Kidney epithelial cell (primary cell): ENCODE measurements around the gene SLC5A6. TPM values are rescaled to one million over a fixed set of nuclear protein-coding genes. Genes with fewer than 3 reads are reported as not detected.

ENCODE experiments used
- DNase-seq: peaks from one replicate; pipeline ENCODE4 v3.0.0-alpha.2; 2010; ENCODE audit warnings: low read depth
- H3K27me3 ChIP-seq: 2 replicates; pipeline ENCODE4 v1.6.0; 2011; ENCODE audit warnings: low read length; ENCODE audit not compliant: control insufficient read depth, insufficient read depth
- H3K36me3 ChIP-seq: 2 replicates; pipeline ENCODE4 v1.5.1; 2011; ENCODE audit warnings: low read length; ENCODE audit not compliant: control insufficient read depth, insufficient read depth
- H3K4me3 ChIP-seq: 2 replicates; pipeline ENCODE4 v1.5.1; 2011; ENCODE audit warnings: low read depth, mild to moderate bottlenecking, control low read depth, low read length
- CTCF ChIP-seq: IDR thresholded peaks from 2 replicates; pipeline ENCODE4 v1.5.1; 2011; ENCODE audit warnings: mild to moderate bottlenecking, moderate library complexity, low read length, control low read depth, inconsistent platforms; ENCODE audit not compliant: insufficient read depth, poor library complexity, severe bottlenecking
- total RNA-seq: library from RNA; depleted of rRNA; stranded (reverse); fragments of >200 nt; gene quantifications from 2 replicates; pipeline ENCODE4 v1.2.3, GENCODE V29; 2015

The SLC5A6 gene
- total RNA-seq = 52.1 and 67.7 TPM in 2 replicates

DNA sequence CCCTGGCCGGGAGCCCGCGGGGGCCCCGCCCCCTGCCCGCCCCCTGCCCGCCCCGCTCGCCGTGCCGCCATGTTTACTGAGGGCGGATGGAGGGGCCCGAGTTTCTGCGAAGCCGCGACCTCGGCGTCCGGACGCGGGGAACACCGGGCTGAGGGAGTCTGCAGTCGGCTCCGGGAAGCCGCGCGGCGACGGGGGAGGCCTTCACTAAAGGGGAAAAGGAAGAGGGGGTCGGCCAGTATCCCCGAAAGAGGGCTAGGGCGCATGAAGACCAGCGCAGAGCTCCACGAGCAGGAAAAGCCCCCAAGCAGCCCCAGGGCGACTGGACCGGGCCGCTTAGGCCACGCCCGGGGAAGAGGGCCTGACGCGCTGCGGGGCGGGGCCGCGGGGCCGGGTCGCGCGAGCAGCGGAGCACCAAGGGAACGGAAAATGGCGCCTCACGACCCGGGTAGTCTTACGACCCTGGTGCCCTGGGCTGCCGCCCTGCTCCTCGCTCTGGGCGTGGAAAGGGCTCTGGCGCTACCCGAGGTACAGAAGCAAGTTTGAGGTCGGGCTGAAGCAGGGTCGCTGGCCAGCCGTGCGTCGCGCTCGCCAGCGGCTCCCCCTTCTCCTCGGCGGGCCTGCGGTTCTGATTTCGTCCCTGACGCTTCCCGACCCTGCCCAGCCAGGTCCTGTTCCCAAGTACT, at the start of gene SLC5A6, which contains the start of gene ATRAID:
SLC5A6 (minus strand) TSS at position 326 of the 683 bp plus-strand sequence. CDS start 4,618 bp downstream, outside the sequence.
ATRAID (plus strand) TSS at position 99 of the 683 bp plus-strand sequence; CDS start at position 427, 328 bp downstream.
- no peak for TF ChIP-seq CTCF
- Histone ChIP-seq H3K4me3 (peak within 1 kb of the TSS; percentile 73), H3K36me3 (no peaks in the 10 kb centered on the region), H3K27me3 (no peaks in the 10 kb centered on the region)
- no peak for DNase-seq

- Histone ChIP-seq H3K36me3 (no peaks in the 10 kb centered on the region), H3K27me3 (peaks cover 84% of the 10 kb centered on the region), H3K4me3 (no peak overlapping the region)
- no peak for DNase-seq
- no peak for TF ChIP-seq CTCF
These were observed 49.3 kb upstream of the SLC5A6 start for GRCh38 chr2:27261241-27261925.

GRCh38 chr2:27258051-27258450, 46.0 kb upstream of the SLC5A6 start:
- Histone ChIP-seq H3K27me3 (peaks cover 68% of the 10 kb centered on the region), H3K36me3 (no peaks in the 10 kb centered on the region)

DNA sequence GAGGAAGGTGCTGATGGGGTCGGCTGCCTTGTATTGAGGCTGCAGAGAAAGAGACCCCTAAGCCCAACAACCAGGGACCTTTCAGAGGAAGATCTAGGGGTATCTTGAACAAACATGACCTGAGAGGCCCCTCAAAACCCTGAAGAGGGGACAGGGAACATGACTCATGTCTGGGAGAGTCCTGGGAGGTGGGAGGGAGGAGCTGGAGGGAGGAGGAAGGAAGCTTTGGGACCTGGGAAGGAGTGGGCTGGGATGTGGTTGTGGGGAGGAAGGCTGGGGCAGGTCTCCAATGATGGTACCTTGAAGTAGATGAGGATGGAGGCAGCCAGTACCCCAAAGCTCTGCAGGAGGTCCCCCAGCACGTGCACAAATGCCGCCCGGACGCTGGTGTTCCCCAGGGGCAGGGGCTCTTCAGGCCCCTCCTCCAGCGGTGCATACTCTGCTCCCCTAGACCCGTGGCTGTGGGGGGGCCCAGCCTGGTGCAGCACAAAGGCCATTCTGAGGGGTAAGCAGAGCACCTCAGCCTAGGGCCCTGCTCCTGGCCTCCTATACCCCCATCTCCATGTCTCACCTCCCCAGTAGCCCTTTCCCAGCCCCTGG, 44.9 kb upstream of the SLC5A6 start:
- Histone ChIP-seq H3K36me3 (no peaks in the 10 kb centered on the region), H3K27me3 (peaks cover 58% of the 10 kb centered on the region), H3K4me3 (no peak overlapping the region)
- TF ChIP-seq CTCF = no peak
- DNase-seq = no peak

More at GRCh38 chr2:27258051-27258450, 46.0 kb upstream of the SLC5A6 start:
- no peak overlapping the region for H3K4me3 ChIP-seq
- no peak for TF ChIP-seq CTCF
- no peak for DNase-seq

DNA sequence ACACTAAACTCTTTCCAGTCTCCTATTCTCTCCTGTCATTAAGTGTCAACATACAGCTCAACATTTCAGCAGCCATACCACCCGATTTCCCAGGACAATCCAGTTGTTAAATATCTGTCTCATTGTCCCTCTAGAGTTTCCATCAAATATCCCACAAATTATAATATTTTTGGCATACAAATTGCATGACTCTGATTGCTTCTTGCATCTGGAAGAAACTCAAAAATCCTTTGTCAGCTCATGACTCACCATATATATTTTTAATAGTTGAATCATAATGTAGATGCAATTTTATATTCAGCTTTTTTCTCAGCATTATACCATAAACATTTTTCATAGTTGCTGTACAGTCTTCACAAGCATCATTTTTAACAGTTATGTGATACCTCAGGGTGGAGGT, 43.6 kb upstream of the SLC5A6 start:
- no peak for TF ChIP-seq CTCF
- no peak for DNase-seq
- Histone ChIP-seq H3K27me3 (peaks cover 57% of the 10 kb centered on the region), H3K4me3 (no peak overlapping the region), H3K36me3 (no peaks in the 10 kb centered on the region)
